Measurements from ENCODE around the gene OTOP3.

DNA sequence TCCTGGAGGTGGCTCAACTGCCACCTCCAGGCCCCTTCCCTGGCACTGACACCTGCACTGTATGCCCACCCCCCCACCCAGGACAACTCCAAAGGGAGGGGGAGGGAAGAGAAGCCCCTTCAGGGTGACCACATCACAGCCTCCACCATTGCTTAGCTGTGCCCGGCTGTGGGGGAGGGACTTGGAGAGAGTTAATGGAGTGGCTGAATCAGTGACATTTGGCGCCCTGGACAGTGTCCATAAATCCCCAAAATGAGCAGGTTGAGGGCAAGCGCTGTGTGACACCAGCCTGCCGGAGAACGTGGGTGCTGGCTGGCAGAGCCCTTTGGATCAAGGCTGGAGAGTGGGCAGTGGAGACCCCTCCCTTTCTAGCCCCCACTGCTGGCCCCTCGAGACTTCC is 13.5 kb upstream of the OTOP3 start:
- TF ChIP-seq, protein P1, sequence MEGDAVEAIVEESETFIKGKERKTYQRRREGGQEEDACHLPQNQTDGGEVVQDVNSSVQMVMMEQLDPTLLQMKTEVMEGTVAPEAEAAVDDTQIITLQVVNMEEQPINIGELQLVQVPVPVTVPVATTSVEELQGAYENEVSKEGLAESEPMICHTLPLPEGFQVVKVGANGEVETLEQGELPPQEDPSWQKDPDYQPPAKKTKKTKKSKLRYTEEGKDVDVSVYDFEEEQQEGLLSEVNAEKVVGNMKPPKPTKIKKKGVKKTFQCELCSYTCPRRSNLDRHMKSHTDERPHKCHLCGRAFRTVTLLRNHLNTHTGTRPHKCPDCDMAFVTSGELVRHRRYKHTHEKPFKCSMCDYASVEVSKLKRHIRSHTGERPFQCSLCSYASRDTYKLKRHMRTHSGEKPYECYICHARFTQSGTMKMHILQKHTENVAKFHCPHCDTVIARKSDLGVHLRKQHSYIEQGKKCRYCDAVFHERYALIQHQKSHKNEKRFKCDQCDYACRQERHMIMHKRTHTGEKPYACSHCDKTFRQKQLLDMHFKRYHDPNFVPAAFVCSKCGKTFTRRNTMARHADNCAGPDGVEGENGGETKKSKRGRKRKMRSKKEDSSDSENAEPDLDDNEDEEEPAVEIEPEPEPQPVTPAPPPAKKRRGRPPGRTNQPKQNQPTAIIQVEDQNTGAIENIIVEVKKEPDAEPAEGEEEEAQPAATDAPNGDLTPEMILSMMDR (IDR thresholded peaks at IDR 0.05; ENCODE audit: insufficient read depth, low read length, poor library complexity, severe bottlenecking) = no peak
- no peak for TF ChIP-seq EZH2phosphoT487 (conservative IDR thresholded peaks at IDR 0.05; ENCODE audit: low read length)

Data from SU-DHL-6 (cell line).